Measurements from ENCODE around the gene TP53I11.

Gene TP53I11

GRCh38 chr11:44940404-44940803 is 10.3 kb downstream of the TP53I11 start:
- H3K27ac ChIP-seq = peak overlapping the region in 1 of 2 donors; percentile 68
- no peak for DNase-seq (ENCODE audit: low spot score)
- no peak for TF ChIP-seq CTCF (IDR thresholded peaks at IDR 0.05)
- no peak overlapping the region for H3K4me3 ChIP-seq

GRCh38 chr11:44939673-44940395 is 10.8 kb downstream of the TP53I11 start:
- peak overlapping the region in 1 of 2 donors; percentile 68 for H3K27ac ChIP-seq

GRCh38 chr11:44938066-44938691 is 12.5 kb downstream of the TP53I11 start:
- no peak overlapping the region for H3K27ac ChIP-seq
- no peak for DNase-seq (ENCODE audit: low spot score)
- no peak overlapping the region for H3K4me3 ChIP-seq
- TF ChIP-seq CTCF (IDR thresholded peaks at IDR 0.05) = no peak

More at GRCh38 chr11:44939673-44940395, 10.8 kb downstream of the TP53I11 start:
- DNase-seq (ENCODE audit: low spot score) = no peak
- no peak overlapping the region for H3K4me3 ChIP-seq
- TF ChIP-seq CTCF (IDR thresholded peaks at IDR 0.05) = no peak

GRCh38 chr11:44936951-44937543 is 13.6 kb downstream of the TP53I11 start:
- DNase-seq (ENCODE audit: low spot score) = no peak
- H3K27ac ChIP-seq = no peak overlapping the region
- TF ChIP-seq CTCF (IDR thresholded peaks at IDR 0.05) = no peak
- H3K4me3 ChIP-seq = no peak overlapping the region

GRCh38 chr11:44936525-44936924 is 14.2 kb downstream of the TP53I11 start:
- Histone ChIP-seq H3K27ac (no peak overlapping the region), H3K4me3 (no peak overlapping the region)
- DNase-seq (ENCODE audit: low spot score) = no peak
- TF ChIP-seq CTCF (IDR thresholded peaks at IDR 0.05) = peak; percentile 96

GRCh38 chr11:44934735-44935250 is 15.9 kb downstream of the TP53I11 start:
- H3K27ac ChIP-seq = no peak overlapping the region
- DNase-seq (ENCODE audit: low spot score) = no peak
- H3K4me3 ChIP-seq = no peak overlapping the region
- no peak for TF ChIP-seq CTCF (IDR thresholded peaks at IDR 0.05)
